ENCODE results near the gene RCOR2. TPM values are rescaled to one million over a fixed set of nuclear protein-coding genes. Genes with fewer than 3 reads are reported as not detected.

Gene RCOR2
- total and polyA plus RNA-seq, 2 of the 13 experiments (the other 11 are each of a cell fraction or from before 2014, with no cell fraction given), result 8.3 to 8.5 TPM

- no peak; the same call in 1 of the 2 replicates for TF ChIP-seq PAXIP1 (CRISPR knock-in tag; conservative IDR thresholded peaks at IDR 0.05)
- TF ChIP-seq ATF2 (CRISPR knock-in tag; IDR thresholded peaks at IDR 0.05), result peak; percentile 56; the same call in 1 of the 2 replicates
- TF ChIP-seq YEATS2 (CRISPR knock-in tag; IDR thresholded peaks at IDR 0.05; ENCODE audit: borderline replicate concordance), result peak; percentile 35; the same call in 1 of the 2 replicates
- TF ChIP-seq ZNF224 (CRISPR knock-in tag; IDR thresholded peaks at IDR 0.05), result no peak
- peak; percentile 34; the same call in 1 of the 2 replicates for TF ChIP-seq TAF1 (CRISPR knock-in tag; IDR thresholded peaks at IDR 0.05)
- TF ChIP-seq TCF12 (IDR thresholded peaks at IDR 0.05), result no peak
- TF ChIP-seq TCF12 (CRISPR knock-in tag; IDR thresholded peaks at IDR 0.05), result no peak
- no peak for TF ChIP-seq GZF1 (CRISPR knock-in tag; IDR thresholded peaks at IDR 0.05)
- peak; percentile 88; the same call in 1 of the 2 replicates for TF ChIP-seq SPEN (CRISPR knock-in tag; IDR thresholded peaks at IDR 0.05; ENCODE audit: low read depth)
- no peak for TF ChIP-seq FOXA1 (IDR thresholded peaks at IDR 0.05)
- no peak; the same call in 1 of the 2 replicates for TF ChIP-seq FOXA1 (CRISPR knock-in tag; IDR thresholded peaks at IDR 0.05)
- 0 out of 2 replicates have a peak, but pooled peaks have one; percentile 39 for TF ChIP-seq ZNF772 (CRISPR knock-in tag; IDR thresholded peaks at IDR 0.05)
- TF ChIP-seq RXRA (CRISPR knock-in tag; IDR thresholded peaks at IDR 0.05), result peak; percentile 45
- TF ChIP-seq ATF4 (CRISPR knock-in tag; IDR thresholded peaks at IDR 0.05), result no peak
- peak; percentile 81 for TF ChIP-seq MAX (IDR thresholded peaks at IDR 0.05)
- TF ChIP-seq PAWR (CRISPR knock-in tag; IDR thresholded peaks at IDR 0.05; ENCODE audit: borderline replicate concordance), result no peak
- no peak for TF ChIP-seq FLYWCH1 (CRISPR knock-in tag; IDR thresholded peaks at IDR 0.05)
- TF ChIP-seq MIER2 (CRISPR knock-in tag; IDR thresholded peaks at IDR 0.05), result 0 out of 2 replicates have a peak, but pooled peaks have one; percentile 16
- TF ChIP-seq SIN3A (IDR thresholded peaks at IDR 0.05; ENCODE audit: borderline replicate concordance, low read depth, low read length), result peak; percentile 95; the same call in 1 of the 2 replicates
- TF ChIP-seq ZNF800 (CRISPR knock-in tag; IDR thresholded peaks at IDR 0.05), result 0 out of 2 replicates have a peak, but pooled peaks have one; percentile 40
- peak; percentile 89 for TF ChIP-seq RFX3 (CRISPR knock-in tag; IDR thresholded peaks at IDR 0.05)
- peak; percentile 92 for TF ChIP-seq ZSCAN25 (CRISPR knock-in tag; IDR thresholded peaks at IDR 0.05)
Measured at GRCh38 chr11:63938479-63939396, 21.8 kb upstream of the RCOR2 start, which contains the start of gene NAA40 (continued).

Data from HepG2 (cell line).